Liver (tissue), 3 donors: Measurements from ENCODE around the gene PACSIN2.

Experiments
- FOXA1 ChIP-seq: IDR thresholded peaks from 2 replicates; pipeline ENCODE4 v1.6.1; 2016; ENCODE audit warnings: antibody characterized with exemption
- RXRA ChIP-seq, 2 donors: IDR thresholded peaks; 2 replicates each; pipeline ENCODE4 v1.6.1; 2017 to 2018; ENCODE audit warnings: antibody characterized with exemption in 2 of 2, mild to moderate bottlenecking in 1 of 2
- ZBTB33 ChIP-seq: IDR thresholded peaks from 2 replicates; pipeline ENCODE4 v1.6.1; 2016; ENCODE audit warnings: antibody characterized with exemption
- TF ChIP-seq, protein P1 (sequence below): fragments of 150-350 bp; IDR thresholded peaks from 2 replicates; pipeline ENCODE4 v1.5.1; 2017; ENCODE audit warnings: improper control_type of control experiment, low read depth, low read length; ENCODE audit not compliant: missing input control
- donor health status: healthy.
- donor health status: healthy.

DNA sequence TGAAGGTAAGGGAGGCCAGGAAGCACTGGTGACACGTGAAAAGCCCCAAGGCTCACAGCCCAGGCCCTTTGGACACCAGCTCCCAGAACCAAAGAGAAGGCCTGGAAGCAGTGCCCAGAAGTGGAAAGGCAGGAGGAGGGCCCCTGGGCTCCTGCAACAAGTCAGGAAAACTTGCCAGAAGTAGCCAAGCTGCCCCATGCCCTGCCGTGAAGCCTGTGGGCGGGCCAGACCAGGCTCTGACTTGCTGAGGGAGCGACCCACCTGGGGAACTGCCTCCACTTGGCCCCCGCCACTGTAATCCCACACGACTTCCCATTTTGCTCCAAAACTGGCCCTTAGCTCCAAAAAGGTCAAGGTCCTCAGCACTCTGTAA is 106.6 kb downstream of the PACSIN2 start:
- TF ChIP-seq, protein P1, sequence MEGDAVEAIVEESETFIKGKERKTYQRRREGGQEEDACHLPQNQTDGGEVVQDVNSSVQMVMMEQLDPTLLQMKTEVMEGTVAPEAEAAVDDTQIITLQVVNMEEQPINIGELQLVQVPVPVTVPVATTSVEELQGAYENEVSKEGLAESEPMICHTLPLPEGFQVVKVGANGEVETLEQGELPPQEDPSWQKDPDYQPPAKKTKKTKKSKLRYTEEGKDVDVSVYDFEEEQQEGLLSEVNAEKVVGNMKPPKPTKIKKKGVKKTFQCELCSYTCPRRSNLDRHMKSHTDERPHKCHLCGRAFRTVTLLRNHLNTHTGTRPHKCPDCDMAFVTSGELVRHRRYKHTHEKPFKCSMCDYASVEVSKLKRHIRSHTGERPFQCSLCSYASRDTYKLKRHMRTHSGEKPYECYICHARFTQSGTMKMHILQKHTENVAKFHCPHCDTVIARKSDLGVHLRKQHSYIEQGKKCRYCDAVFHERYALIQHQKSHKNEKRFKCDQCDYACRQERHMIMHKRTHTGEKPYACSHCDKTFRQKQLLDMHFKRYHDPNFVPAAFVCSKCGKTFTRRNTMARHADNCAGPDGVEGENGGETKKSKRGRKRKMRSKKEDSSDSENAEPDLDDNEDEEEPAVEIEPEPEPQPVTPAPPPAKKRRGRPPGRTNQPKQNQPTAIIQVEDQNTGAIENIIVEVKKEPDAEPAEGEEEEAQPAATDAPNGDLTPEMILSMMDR = no peak
- TF ChIP-seq ZBTB33 (no peak), FOXA1 (no peak), RXRA (IDR thresholded peaks at IDR 0.05) (no peak)
